Fibroblast of mammary gland (primary cell): ENCODE measurements around the gene TSNAXIP1.
"Not testable (repeated sequence)": the region's sequence is repeated elsewhere in the genome, so short reads cannot be mapped to it uniquely, and the experiment has no call there.

ENCODE experiments used
- DNase-seq: peaks from one replicate; pipeline ENCODE4 v3.0.0-alpha.2; 2010; ENCODE audit warnings: low read depth
- H3K4me3 ChIP-seq: 2 replicates; pipeline ENCODE4 v1.5.1; 2011; ENCODE audit warnings: low read depth, mild to moderate bottlenecking, low read length, moderate library complexity; ENCODE audit not compliant: control insufficient read depth
- TF ChIP-seq, protein P1 (sequence below): conservative IDR thresholded peaks from 2 replicates; pipeline ENCODE4 v1.5.1; 2011; ENCODE audit warnings: low read depth, low read length, inconsistent platforms; ENCODE audit not compliant: control insufficient read depth, insufficient read depth

TSNAXIP1 gene

GRCh38 chr16:67857547-67858233 lies 51.0 kb downstream of the TSNAXIP1 start:
- peak; percentile 97 for DNase-seq
- TF ChIP-seq, protein P1, sequence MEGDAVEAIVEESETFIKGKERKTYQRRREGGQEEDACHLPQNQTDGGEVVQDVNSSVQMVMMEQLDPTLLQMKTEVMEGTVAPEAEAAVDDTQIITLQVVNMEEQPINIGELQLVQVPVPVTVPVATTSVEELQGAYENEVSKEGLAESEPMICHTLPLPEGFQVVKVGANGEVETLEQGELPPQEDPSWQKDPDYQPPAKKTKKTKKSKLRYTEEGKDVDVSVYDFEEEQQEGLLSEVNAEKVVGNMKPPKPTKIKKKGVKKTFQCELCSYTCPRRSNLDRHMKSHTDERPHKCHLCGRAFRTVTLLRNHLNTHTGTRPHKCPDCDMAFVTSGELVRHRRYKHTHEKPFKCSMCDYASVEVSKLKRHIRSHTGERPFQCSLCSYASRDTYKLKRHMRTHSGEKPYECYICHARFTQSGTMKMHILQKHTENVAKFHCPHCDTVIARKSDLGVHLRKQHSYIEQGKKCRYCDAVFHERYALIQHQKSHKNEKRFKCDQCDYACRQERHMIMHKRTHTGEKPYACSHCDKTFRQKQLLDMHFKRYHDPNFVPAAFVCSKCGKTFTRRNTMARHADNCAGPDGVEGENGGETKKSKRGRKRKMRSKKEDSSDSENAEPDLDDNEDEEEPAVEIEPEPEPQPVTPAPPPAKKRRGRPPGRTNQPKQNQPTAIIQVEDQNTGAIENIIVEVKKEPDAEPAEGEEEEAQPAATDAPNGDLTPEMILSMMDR = no peak

DNA sequence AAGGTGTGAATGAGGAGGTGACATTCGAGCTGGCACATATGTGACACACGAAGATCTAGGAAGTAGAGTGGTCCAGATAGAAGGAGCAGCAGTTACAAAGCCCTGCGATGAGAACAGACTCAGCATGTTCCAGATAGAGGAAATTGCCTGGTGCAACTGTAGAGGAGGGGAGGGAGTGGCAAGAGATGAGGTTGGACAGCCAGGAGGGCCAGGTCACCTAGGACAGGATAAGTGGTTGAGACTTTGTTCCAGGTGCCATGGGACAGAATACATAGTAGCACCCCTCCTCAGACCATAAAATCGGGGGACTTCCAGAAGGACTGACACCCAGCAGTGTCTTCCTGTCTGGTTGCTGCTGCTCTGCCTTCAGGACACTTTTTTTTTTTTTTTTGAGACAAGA lies 51.8 kb downstream of the TSNAXIP1 start:
- TF ChIP-seq, protein P1 = no peak
- H3K4me3 ChIP-seq = no peak overlapping the region
- DNase-seq = no peak

More at GRCh38 chr16:67857547-67858233, 51.0 kb downstream of the TSNAXIP1 start:
- no peak overlapping the region for H3K4me3 ChIP-seq

GRCh38 chr16:67860589-67861398 lies 54.1 kb downstream of the TSNAXIP1 start:
- DNase-seq = peak; percentile 85
- TF ChIP-seq, protein P1 = no peak
- no peak overlapping the region for H3K4me3 ChIP-seq

DNA sequence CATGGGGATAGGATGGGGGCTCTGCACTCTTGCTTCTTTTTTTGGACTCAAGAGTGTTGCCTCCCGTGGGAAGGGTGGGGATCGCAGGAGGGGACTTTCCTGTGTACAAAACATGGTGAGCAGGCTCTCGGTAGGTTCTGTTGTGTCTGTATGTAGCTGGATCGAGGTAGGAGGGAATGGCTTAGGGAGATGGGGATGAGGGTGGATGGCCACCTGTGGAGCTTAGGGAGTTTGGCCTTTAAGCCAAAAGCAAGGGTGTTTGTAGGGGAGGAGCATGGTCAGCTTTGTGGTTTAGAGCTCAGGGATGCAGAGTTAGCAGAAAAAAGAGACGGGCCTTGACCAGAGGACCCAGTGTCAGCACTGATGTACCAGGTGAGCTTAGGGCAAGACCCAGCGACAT lies 55.2 kb downstream of the TSNAXIP1 start:
- DNase-seq = no peak
- no peak overlapping the region for H3K4me3 ChIP-seq
- TF ChIP-seq, protein P1 = no peak

GRCh38 chr16:67862623-67863583 lies 56.2 kb downstream of the TSNAXIP1 start:
- H3K4me3 ChIP-seq = no peak overlapping the region

DNA sequence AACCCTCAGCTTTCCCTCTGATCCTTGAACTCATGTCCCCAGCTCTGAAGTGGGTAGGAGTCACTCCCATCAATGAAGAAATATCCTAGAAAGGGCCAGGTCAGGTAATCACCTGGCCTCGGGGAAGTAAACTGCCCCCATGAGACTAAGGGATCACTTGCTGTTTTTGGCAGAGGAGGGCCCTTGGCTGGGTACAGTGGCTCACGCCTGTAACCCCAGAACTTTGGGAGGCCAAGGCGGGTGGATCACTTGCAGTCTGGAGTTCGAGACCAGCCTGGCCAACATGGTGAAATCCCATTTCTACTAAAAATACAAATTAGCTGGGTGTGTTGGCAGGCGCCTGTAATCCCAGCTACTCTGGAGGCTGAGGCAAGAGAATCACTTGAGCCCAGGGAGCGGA lies 57.4 kb downstream of the TSNAXIP1 start:
- H3K4me3 ChIP-seq, DNase-seq: not testable (repeated sequence)

More at GRCh38 chr16:67862623-67863583, 56.2 kb downstream of the TSNAXIP1 start:
- DNase-seq = peak; percentile 89
- TF ChIP-seq, protein P1 = no peak

DNA sequence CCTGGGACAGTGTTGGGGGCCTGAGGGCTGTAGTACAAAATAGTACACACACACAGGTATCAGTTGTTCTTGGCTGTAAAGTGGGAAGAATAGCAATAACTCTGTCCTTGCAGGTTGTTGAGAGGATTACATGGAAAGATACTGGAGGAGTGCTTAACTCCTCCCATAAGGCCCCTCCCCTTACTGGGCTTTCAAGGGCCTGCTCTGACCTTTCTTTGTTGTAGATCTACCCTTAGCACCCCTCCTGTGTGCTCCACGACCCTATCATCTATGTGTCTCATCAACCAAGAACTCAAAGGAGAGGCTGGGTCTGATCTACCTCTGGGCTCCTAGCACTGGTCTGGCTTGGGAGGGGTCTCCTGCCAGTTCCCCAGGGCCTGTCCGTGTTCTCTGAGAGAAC lies 57.9 kb downstream of the TSNAXIP1 start:
- DNase-seq = no peak
- H3K4me3 ChIP-seq = no peak overlapping the region
- TF ChIP-seq, protein P1 = no peak
